Keratinocyte (primary cell): ENCODE data around the gene IL32.

Source experiments
- CTCF ChIP-seq, 3 experiments: IDR thresholded peaks in 1 of 3; conservative IDR thresholded peaks in 1 of 3; optimal IDR thresholded peaks in 1 of 3; 2 replicates in 2 of 3; 3 replicates in 1 of 3; pipeline versions ENCODE3 to v1.5.1; 2011; ENCODE audit warnings: low read length in 3 of 3, mild to moderate bottlenecking in 3 of 3, moderate library complexity in 2 of 3, control low read depth in 1 of 3, inconsistent platforms in 1 of 3; ENCODE audit not compliant: insufficient read depth in 2 of 3; ENCODE audit errors: extremely low read depth in 1 of 3
- EZH2 ChIP-seq: IDR thresholded peaks from one replicate; pipeline ENCODE4 v1.6.1; 2012; ENCODE audit warnings: inconsistent platforms, mild to moderate bottlenecking, low read length, moderate library complexity

- TF ChIP-seq CTCF (optimal IDR thresholded peaks at IDR 0.05 in 1 of 3, IDR thresholded peaks at IDR 0.05 in 1 of 3, conservative IDR thresholded peaks at IDR 0.05 in 1 of 3; ENCODE audit: extremely low read depth in 1 of 3, insufficient read depth in 2 of 3, low read length in 3 of 3) (no peak), EZH2 (no peak)
Observed at GRCh38 chr16:3065742-3066439, 451 bp downstream of the IL32 start.
